B cell (primary cell): ENCODE results near the gene CAMTA1. TPM values are rescaled to one million over a fixed set of nuclear protein-coding genes. Genes with fewer than 3 reads are reported as not detected.

ENCODE experiments used
- ATAC-seq: fragments of 200-7000 bp; cut with Tn5 transposase; one replicate; pipeline ENCODE4 v1.10.0; 2021; ENCODE audit warnings: low read depth, mild to moderate bottlenecking, moderate number of reproducible peaks, moderate library complexity
- CTCF ChIA-PET: fragments of 350-600 bp; sonication (Branson Sonifier 250); formaldehyde crosslinking; loops from one replicate; lab custom pipeline; 2021; ENCODE audit warnings: antibody characterized with exemption, inconsistent platforms; lab: Charles Lee
- POLR2A ChIA-PET: fragments of 350-600 bp; sonication (Branson Sonifier 250); formaldehyde crosslinking; loops from one replicate; lab custom pipeline; 2021; ENCODE audit warnings: antibody characterized with exemption; lab: Charles Lee
- DNase-seq: peaks from one replicate; pipeline ENCODE4 v3.0.0; 2013
- H2AFZ ChIP-seq: 2 replicates; pipeline ENCODE4 v1.6.1; 2012; ENCODE audit warnings: mild to moderate bottlenecking, low read depth, low read length; ENCODE audit not compliant: insufficient read depth, poor library complexity, severe bottlenecking
- H3K27ac ChIP-seq, 2 donors: 1 replicate in 1 of 2; 2 replicates in 1 of 2; pipeline ENCODE4 v1.5.1; 2012 to 2013; ENCODE audit warnings: low read length in 2 of 2, mild to moderate bottlenecking in 2 of 2, moderate library complexity in 1 of 2
- H3K27me3 ChIP-seq, 4 experiments: fragments of 200-600 bp in 1 of 4; sonication (generic) in 1 of 4; replicated peaks in 1 of 4; 1 replicate in 2 of 4; 2 replicates in 2 of 4; pipeline versions ENCODE4 v1.6.1 to v1.7.0; 2013 to 2016; ENCODE audit warnings: low read length in 3 of 4, mild to moderate bottlenecking in 2 of 4, mixed read lengths in 1 of 4, moderate library complexity in 1 of 4; ENCODE audit not compliant: insufficient read depth in 4 of 4, control insufficient read depth in 3 of 4; ENCODE audit errors: control extremely low read depth in 1 of 4
- H3K36me3 ChIP-seq, 2 experiments: replicated peaks in 1 of 2; 1 replicate in 1 of 2; 2 replicates in 1 of 2; pipeline versions ENCODE4 v1.6.1 to v1.7.1; 2013; ENCODE audit warnings: low read length in 1 of 2; ENCODE audit not compliant: insufficient read depth in 2 of 2, control insufficient read depth in 1 of 2; ENCODE audit errors: control extremely low read depth in 1 of 2, extremely low read depth in 1 of 2
- H3K4me1 ChIP-seq, 2 donors: fragments of 200-600 bp in 1 of 2; sonication (generic) in 1 of 2; 1 replicate in 1 of 2; 2 replicates in 1 of 2; pipeline versions ENCODE4 v1.5.1 to v1.6.1; 2013 to 2017; ENCODE audit warnings: low read length in 2 of 2; ENCODE audit not compliant: control insufficient read depth in 2 of 2, insufficient read depth in 2 of 2
- H3K4me2 ChIP-seq: replicated peaks from 2 replicates; pipeline ENCODE3; 2012; ENCODE audit warnings: mild to moderate bottlenecking, low read depth, low read length; ENCODE audit not compliant: poor library complexity, severe bottlenecking
- H3K4me3 ChIP-seq, 5 experiments: fragments of 200-600 bp in 1 of 5; sonication (generic) in 1 of 5; 1 replicate in 3 of 5; 2 replicates in 2 of 5; pipeline versions ENCODE4 v1.5.1 to v1.7.0; 2011 to 2016; ENCODE audit warnings: low read length in 4 of 5, mild to moderate bottlenecking in 4 of 5, low read depth in 2 of 5, control low read depth in 1 of 5, moderate library complexity in 1 of 5; ENCODE audit not compliant: insufficient read depth in 1 of 5; ENCODE audit errors: control extremely low read depth in 1 of 5, extremely low read depth in 1 of 5
- H3K79me2 ChIP-seq: fragments of 200-600 bp; sonication (generic); one replicate; pipeline ENCODE4 v1.6.0; 2016; ENCODE audit warnings: low read length; ENCODE audit not compliant: control insufficient read depth, insufficient read depth
- H3K9ac ChIP-seq: fragments of 200-600 bp; sonication (generic); 2 replicates; pipeline ENCODE4 v1.6.1; 2017; ENCODE audit warnings: mild to moderate bottlenecking, low read length, moderate library complexity
- H3K9me3 ChIP-seq, 3 donors: one replicate each; pipeline versions ENCODE4 v1.6.1 to v1.7.1; 2013; ENCODE audit warnings: low read length in 2 of 3; ENCODE audit not compliant: control insufficient read depth in 2 of 3, insufficient read depth in 1 of 3; ENCODE audit errors: control extremely low read depth in 1 of 3
- H4K20me1 ChIP-seq: 2 replicates; pipeline ENCODE4 v1.6.0; 2012; ENCODE audit warnings: mild to moderate bottlenecking, low read length; ENCODE audit not compliant: insufficient read depth, control insufficient read depth, poor library complexity, severe bottlenecking
- H3K27ac Mint-ChIP-seq: one replicate; pipeline ENCODE4 v1.8.0; 2021; ENCODE audit warnings: mixed read lengths
- H3K27me3 Mint-ChIP-seq: one replicate; pipeline ENCODE4 v1.8.0; 2021; ENCODE audit warnings: mixed read lengths
- H3K4me1 Mint-ChIP-seq: one replicate; pipeline ENCODE4 v1.8.0; 2021; ENCODE audit warnings: mixed read lengths
- H3K4me3 Mint-ChIP-seq: one replicate; pipeline ENCODE4 v1.8.0; 2021; ENCODE audit warnings: mixed read lengths
- H3K9me3 Mint-ChIP-seq: one replicate; pipeline ENCODE4 v1.8.0; 2022; ENCODE audit warnings: mixed read lengths; ENCODE audit not compliant: insufficient read depth
- CTCF ChIP-seq: fragments of 200-600 bp; IDR thresholded peaks from one replicate; pipeline ENCODE4 v1.8.0; 2022; ENCODE audit warnings: antibody characterized with exemption, mild to moderate bottlenecking
- EZH2 ChIP-seq: IDR thresholded peaks from 2 replicates; pipeline ENCODE4 v1.6.1; 2012; ENCODE audit warnings: borderline replicate concordance, low read depth, mild to moderate bottlenecking, moderate library complexity, low read length; ENCODE audit not compliant: insufficient read depth, poor library complexity, severe bottlenecking
- WGBS: methylation state at CpG from one replicate; pipeline ENCODE4 v1.1.5; 2013; ENCODE audit warnings: missing lambda C conversion rate; ENCODE audit not compliant: insufficient coverage; 5-methylcytosine and 5-hydroxymethylcytosine counted together
- intact Hi-C: fragments of 100-400 bp; cut with micrococcal nuclease; formaldehyde crosslinking; loops from one replicate; pipeline ENCODE4 v1.10.0; 2022
- polyA plus RNA-seq: library from polyadenylated mRNA; depleted of rRNA; stranded (reverse); fragments of >200 nt; gene quantifications from 2 replicates; pipeline ENCODE4 v1.2.3, GENCODE V29; 2012
- total RNA-seq, 2 donors: library from RNA; stranded (reverse); fragments of 120-200 nt in 1 of 2; gene quantifications; 1 replicate in 1 of 2; 2 replicates in 1 of 2; pipeline versions ENCODE4 v1.2.3 to v1.2.4, GENCODE V29; 2013 to 2022

The CAMTA1 gene
- total and polyA plus RNA-seq, 2 donors (not counting 1 experiment from before 2014, with no cell fraction given) = 42.2 to 45.7 TPM

DNA sequence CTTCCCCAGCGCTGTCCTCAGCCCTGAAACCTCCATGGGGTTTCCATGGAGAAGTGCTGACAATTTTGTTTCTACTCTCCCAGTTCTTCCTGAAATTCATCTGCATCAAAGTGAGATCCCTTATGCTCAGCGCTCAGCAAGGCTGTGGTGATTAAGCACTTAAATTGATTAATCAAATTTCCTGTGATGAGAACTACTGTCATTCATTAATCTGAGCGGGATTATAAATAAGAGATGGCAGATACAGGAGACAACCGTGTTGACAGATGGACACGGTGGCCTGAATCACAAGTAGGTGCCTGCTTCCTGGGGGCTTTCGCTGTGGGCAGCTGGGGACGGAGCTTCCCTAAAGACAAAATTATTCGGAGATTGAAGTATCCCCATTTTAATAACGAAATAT lies 656.8 kb downstream of the CAMTA1 start:
- H3K27me3 ChIP-seq = no peaks in the 10 kb centered on the region
- no peaks in the 10 kb centered on the region for H3K79me2 ChIP-seq
- Mint-ChIP-seq H3K4me3 (no peak overlapping the region), H3K27me3 (no peaks in the 10 kb centered on the region), H3K27ac (no peak overlapping the region), H3K4me1 (no peaks in the 10 kb centered on the region), H3K9me3 (no peaks in the 10 kb centered on the region)
- H4K20me1 ChIP-seq = no peaks in the 10 kb centered on the region
- TF ChIP-seq EZH2 (no peak), CTCF (no peak)
- ChIA-PET CTCF (no interaction called here), POLR2A (no interaction called here)
- H3K4me1 ChIP-seq = no peaks in the 10 kb centered on the region
- 91% methylated on average over 8 of the region's 9 CpGs for WGBS
- no peak overlapping the region for H3K27ac ChIP-seq
- intact Hi-C loops = no loop called here
- no peaks in the 10 kb centered on the region for H3K36me3 ChIP-seq
- no peak overlapping the region for H3K9ac ChIP-seq
- DNase-seq (no peak), ATAC-seq (no peak)
- H3K4me3 ChIP-seq = no peak overlapping the region
- peaks cover 0 to 3% (median 0%) of the 10 kb centered on the region in 3 donors for H3K9me3 ChIP-seq
- no peak overlapping the region for H3K4me2 ChIP-seq
- no peak overlapping the region for H2AFZ ChIP-seq

DNA sequence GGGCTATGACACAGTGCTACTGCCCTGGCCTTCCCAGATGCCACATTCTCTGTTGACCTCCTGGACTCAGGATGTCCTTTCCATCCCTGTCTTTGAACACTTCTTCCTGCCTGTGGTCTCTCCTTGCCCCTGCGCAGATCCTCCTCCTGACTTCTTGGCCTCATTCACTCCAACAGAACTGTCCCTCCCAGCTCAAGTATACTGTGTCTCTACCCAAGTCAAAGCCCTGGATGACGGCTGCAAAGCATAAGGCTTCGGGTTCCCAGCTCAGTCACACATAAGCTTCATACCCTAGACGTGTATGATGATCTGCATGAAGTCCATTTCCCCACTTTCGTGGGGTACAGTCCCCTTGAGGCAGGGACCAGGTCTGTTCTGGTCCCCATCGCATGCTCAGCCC lies 657.7 kb downstream of the CAMTA1 start:
- H3K79me2 ChIP-seq = no peaks in the 10 kb centered on the region
- H3K9ac ChIP-seq = no peak overlapping the region
- H3K27ac ChIP-seq = no peak overlapping the region
- Mint-ChIP-seq H3K9me3 (no peaks in the 10 kb centered on the region), H3K4me3 (no peak overlapping the region), H3K27me3 (no peaks in the 10 kb centered on the region), H3K27ac (no peak overlapping the region), H3K4me1 (no peaks in the 10 kb centered on the region)
- no peak for ATAC-seq
- ChIA-PET CTCF (no interaction called here), POLR2A (no interaction called here)
- no peak overlapping the region for H2AFZ ChIP-seq
- H3K9me3 ChIP-seq = peaks cover 0 to 3% (median 0%) of the 10 kb centered on the region in 3 donors
- intact Hi-C loops = no loop called here
- no peaks in the 10 kb centered on the region for H3K27me3 ChIP-seq
- H3K4me3 ChIP-seq = no peak overlapping the region
- H4K20me1 ChIP-seq = no peaks in the 10 kb centered on the region
- no peak overlapping the region for H3K4me2 ChIP-seq
- DNase-seq = no peak
- WGBS = 86% methylated on average over 6 of the region's 6 CpGs
- H3K36me3 ChIP-seq = no peaks in the 10 kb centered on the region
- TF ChIP-seq CTCF (no peak), EZH2 (no peak)
- H3K4me1 ChIP-seq = no peaks in the 10 kb centered on the region
